ENCODE measurements around the gene BCL11A.

GRCh38 chr2:60597346-60597745, 43.9 kb upstream of the BCL11A start:
- no peak for TF ChIP-seq ZNF70 (CRISPR knock-in tag; IDR thresholded peaks at IDR 0.05)
- no peak for TF ChIP-seq TOX (CRISPR knock-in tag; IDR thresholded peaks at IDR 0.05; ENCODE audit: borderline replicate concordance)
- TF ChIP-seq, protein P1, sequence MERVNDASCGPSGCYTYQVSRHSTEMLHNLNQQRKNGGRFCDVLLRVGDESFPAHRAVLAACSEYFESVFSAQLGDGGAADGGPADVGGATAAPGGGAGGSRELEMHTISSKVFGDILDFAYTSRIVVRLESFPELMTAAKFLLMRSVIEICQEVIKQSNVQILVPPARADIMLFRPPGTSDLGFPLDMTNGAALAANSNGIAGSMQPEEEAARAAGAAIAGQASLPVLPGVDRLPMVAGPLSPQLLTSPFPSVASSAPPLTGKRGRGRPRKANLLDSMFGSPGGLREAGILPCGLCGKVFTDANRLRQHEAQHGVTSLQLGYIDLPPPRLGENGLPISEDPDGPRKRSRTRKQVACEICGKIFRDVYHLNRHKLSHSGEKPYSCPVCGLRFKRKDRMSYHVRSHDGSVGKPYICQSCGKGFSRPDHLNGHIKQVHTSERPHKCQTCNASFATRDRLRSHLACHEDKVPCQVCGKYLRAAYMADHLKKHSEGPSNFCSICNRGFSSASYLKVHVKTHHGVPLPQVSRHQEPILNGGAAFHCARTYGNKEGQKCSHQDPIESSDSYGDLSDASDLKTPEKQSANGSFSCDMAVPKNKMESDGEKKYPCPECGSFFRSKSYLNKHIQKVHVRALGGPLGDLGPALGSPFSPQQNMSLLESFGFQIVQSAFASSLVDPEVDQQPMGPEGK (CRISPR knock-in tag; IDR thresholded peaks at IDR 0.05; ENCODE audit: borderline replicate concordance) = no peak
- TF ChIP-seq BACH2 (CRISPR knock-in tag; IDR thresholded peaks at IDR 0.05; ENCODE audit: borderline replicate concordance) = no peak

Measured in SK-N-SH treated with all-trans-retinoic acid at 6 μM for 48 hours (cell line).